ENCODE data around the gene ASB3.

GRCh38 chr2:53672881-53673522 is 113.8 kb downstream of the ASB3 start:
- TF ChIP-seq SIN3A (IDR thresholded peaks at IDR 0.05; ENCODE audit: borderline replicate concordance, insufficient read depth, low read length) (no peak), TAF1 (IDR thresholded peaks at IDR 0.05; ENCODE audit: borderline replicate concordance, insufficient read depth, low read length) (no peak)
- TF ChIP-seq, protein P1, sequence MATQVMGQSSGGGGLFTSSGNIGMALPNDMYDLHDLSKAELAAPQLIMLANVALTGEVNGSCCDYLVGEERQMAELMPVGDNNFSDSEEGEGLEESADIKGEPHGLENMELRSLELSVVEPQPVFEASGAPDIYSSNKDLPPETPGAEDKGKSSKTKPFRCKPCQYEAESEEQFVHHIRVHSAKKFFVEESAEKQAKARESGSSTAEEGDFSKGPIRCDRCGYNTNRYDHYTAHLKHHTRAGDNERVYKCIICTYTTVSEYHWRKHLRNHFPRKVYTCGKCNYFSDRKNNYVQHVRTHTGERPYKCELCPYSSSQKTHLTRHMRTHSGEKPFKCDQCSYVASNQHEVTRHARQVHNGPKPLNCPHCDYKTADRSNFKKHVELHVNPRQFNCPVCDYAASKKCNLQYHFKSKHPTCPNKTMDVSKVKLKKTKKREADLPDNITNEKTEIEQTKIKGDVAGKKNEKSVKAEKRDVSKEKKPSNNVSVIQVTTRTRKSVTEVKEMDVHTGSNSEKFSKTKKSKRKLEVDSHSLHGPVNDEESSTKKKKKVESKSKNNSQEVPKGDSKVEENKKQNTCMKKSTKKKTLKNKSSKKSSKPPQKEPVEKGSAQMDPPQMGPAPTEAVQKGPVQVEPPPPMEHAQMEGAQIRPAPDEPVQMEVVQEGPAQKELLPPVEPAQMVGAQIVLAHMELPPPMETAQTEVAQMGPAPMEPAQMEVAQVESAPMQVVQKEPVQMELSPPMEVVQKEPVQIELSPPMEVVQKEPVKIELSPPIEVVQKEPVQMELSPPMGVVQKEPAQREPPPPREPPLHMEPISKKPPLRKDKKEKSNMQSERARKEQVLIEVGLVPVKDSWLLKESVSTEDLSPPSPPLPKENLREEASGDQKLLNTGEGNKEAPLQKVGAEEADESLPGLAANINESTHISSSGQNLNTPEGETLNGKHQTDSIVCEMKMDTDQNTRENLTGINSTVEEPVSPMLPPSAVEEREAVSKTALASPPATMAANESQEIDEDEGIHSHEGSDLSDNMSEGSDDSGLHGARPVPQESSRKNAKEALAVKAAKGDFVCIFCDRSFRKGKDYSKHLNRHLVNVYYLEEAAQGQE (IDR thresholded peaks at IDR 0.05; ENCODE audit: insufficient read depth in 1 of 2, low read depth in 2 of 2, low read length in 2 of 2): no peak

Measured in PFSK-1 (cell line).